Hematopoietic multipotent progenitor cell treated with erythropoietin and hydrocortisone succinate and interleukin-3 and kit ligand, for 6 days (in vitro differentiated cells): ENCODE measurements around the gene NXNL1.
"Not testable (repeated sequence)": the region's sequence is repeated elsewhere in the genome, so short reads cannot be mapped to it uniquely, and the experiment has no call there.

ENCODE experiments used
- DNase-seq: peaks from one replicate; pipeline ENCODE4 v3.0.0-alpha.2; 2015

The NXNL1 gene

GRCh38 chr19:17486545-17487240 lies 26.0 kb upstream of the NXNL1 start:
- DNase-seq = no peak

GRCh38 chr19:17484520-17485185 lies 23.9 kb upstream of the NXNL1 start:
- no peak for DNase-seq

GRCh38 chr19:17483605-17484002 lies 22.9 kb upstream of the NXNL1 start:
- DNase-seq = no peak

GRCh38 chr19:17482877-17483604 lies 22.3 kb upstream of the NXNL1 start:
- no peak for DNase-seq

GRCh38 chr19:17481986-17482385 lies 21.3 kb upstream of the NXNL1 start:
- DNase-seq = no peak

- no peak for DNase-seq
Observed at GRCh38 chr19:17479325-17479791, 18.6 kb upstream of the NXNL1 start.

GRCh38 chr19:17475541-17476115 lies 14.9 kb upstream of the NXNL1 start:
- no peak for DNase-seq

GRCh38 chr19:17475011-17475540 lies 14.3 kb upstream of the NXNL1 start:
- not testable (repeated sequence) for DNase-seq

- peak; percentile 61 for DNase-seq
Observed at GRCh38 chr19:17473041-17473440, 12.3 kb upstream of the NXNL1 start.

- no peak for DNase-seq
Observed at GRCh38 chr19:17471410-17472125, 10.8 kb upstream of the NXNL1 start.

GRCh38 chr19:17470068-17470841 lies 9.5 kb upstream of the NXNL1 start, which contains the start of gene SLC27A1:
TSS of gene SLC27A1 (plus strand) at chr19:17470524. CDS start at chr19:17470541, 17 bp downstream.
- peak; percentile 99 for DNase-seq

GRCh38 chr19:17469481-17470067 lies 8.8 kb upstream of the NXNL1 start:
- DNase-seq = peak; percentile 98

GRCh38 chr19:17469092-17469480 lies 8.4 kb upstream of the NXNL1 start:
- no peak for DNase-seq

- DNase-seq = no peak
Observed at GRCh38 chr19:17468302-17469091, 7.8 kb upstream of the NXNL1 start.

- no peak for DNase-seq
Observed at GRCh38 chr19:17467471-17468301, 7.0 kb upstream of the NXNL1 start.

GRCh38 chr19:17466487-17466850 lies 5.7 kb upstream of the NXNL1 start:
- no peak for DNase-seq

GRCh38 chr19:17458970-17459369 lies 1.8 kb downstream of the NXNL1 start:
- no peak for DNase-seq

GRCh38 chr19:17457616-17458015 lies 3.1 kb downstream of the NXNL1 start:
- no peak for DNase-seq

GRCh38 chr19:17456127-17456526 lies 4.6 kb downstream of the NXNL1 start:
- DNase-seq = no peak
